Measurements from ENCODE around the gene RCCD1. TPM values are rescaled to one million over a fixed set of nuclear protein-coding genes. Genes with fewer than 3 reads are reported as not detected.

Gene RCCD1
- total and polyA plus RNA-seq, 2 donors from 2014 or later = 11.6 TPM

GRCh38 chr15:90998737-90999136, 44.1 kb downstream of the RCCD1 start:
- no peak for FAIRE-seq
- no peak for DNase-seq
- intact Hi-C loops (cut with DNase I) = no loop called here
- Histone ChIP-seq H3K36me3 (ENCODE audit: control insufficient read depth in 2 of 3, insufficient read depth in 3 of 3, low read length in 3 of 3) (peaks cover 4 to 20% (median 19%) of the 10 kb centered on the region in 3 donors), H3K9me3 (ENCODE audit: control insufficient read depth in 2 of 3, insufficient read depth in 1 of 3, low read length in 3 of 3) (no peaks in the 10 kb centered on the region), H3K4me1 (ENCODE audit: control insufficient read depth in 2 of 3, insufficient read depth in 2 of 3, low read depth in 1 of 3, low read length in 3 of 3) (no peaks in the 10 kb centered on the region), H3K4me3 (ENCODE audit: low read length in 3 of 3) (no peak overlapping the region), H3K9ac (ENCODE audit: low read length in 3 of 3) (no peak overlapping the region), H3K27ac (ENCODE audit: low read depth in 2 of 2, low read length in 2 of 2) (no peak overlapping the region), H3K27me3 (ENCODE audit: control insufficient read depth, insufficient read depth, low read length) (no peaks in the 10 kb centered on the region)
- no peak for TF ChIP-seq CTCF (IDR thresholded peaks at IDR 0.05; ENCODE audit: borderline replicate concordance, extremely low read depth, insufficient read depth)

- Histone ChIP-seq H3K9me3 (ENCODE audit: control insufficient read depth in 2 of 3, insufficient read depth in 1 of 3, low read length in 3 of 3) (no peaks in the 10 kb centered on the region), H3K27ac (ENCODE audit: low read depth in 2 of 2, low read length in 2 of 2) (no peak overlapping the region), H3K4me1 (ENCODE audit: control insufficient read depth in 2 of 3, insufficient read depth in 2 of 3, low read depth in 1 of 3, low read length in 3 of 3) (no peaks in the 10 kb centered on the region), H3K36me3 (ENCODE audit: control insufficient read depth in 2 of 3, insufficient read depth in 3 of 3, low read length in 3 of 3) (peaks cover 4 to 31% (median 27%) of the 10 kb centered on the region in 3 donors), H3K4me3 (ENCODE audit: low read length in 3 of 3) (no peak overlapping the region), H3K27me3 (ENCODE audit: control insufficient read depth, insufficient read depth, low read length) (no peaks in the 10 kb centered on the region), H3K9ac (ENCODE audit: low read length in 3 of 3) (no peak overlapping the region)
- TF ChIP-seq CTCF (IDR thresholded peaks at IDR 0.05; ENCODE audit: borderline replicate concordance, extremely low read depth, insufficient read depth) = no peak
- FAIRE-seq (no peak), DNase-seq (no peak)
- intact Hi-C loops (cut with DNase I) = no loop called here
Measured at GRCh38 chr15:91001209-91001608, 46.5 kb downstream of the RCCD1 start.

- Histone ChIP-seq H3K4me1 (ENCODE audit: control insufficient read depth in 2 of 3, insufficient read depth in 2 of 3, low read depth in 1 of 3, low read length in 3 of 3) (no peaks in the 10 kb centered on the region), H3K9ac (ENCODE audit: low read length in 3 of 3) (no peak overlapping the region), H3K27me3 (ENCODE audit: control insufficient read depth, insufficient read depth, low read length) (no peaks in the 10 kb centered on the region), H3K27ac (ENCODE audit: low read depth in 2 of 2, low read length in 2 of 2) (no peak overlapping the region), H3K9me3 (ENCODE audit: control insufficient read depth in 2 of 3, insufficient read depth in 1 of 3, low read length in 3 of 3) (no peaks in the 10 kb centered on the region), H3K4me3 (ENCODE audit: low read length in 3 of 3) (no peak overlapping the region), H3K36me3 (ENCODE audit: control insufficient read depth in 2 of 3, insufficient read depth in 3 of 3, low read length in 3 of 3) (peaks cover 2 to 40% (median 39%) of the 10 kb centered on the region in 3 donors)
- intact Hi-C loops (cut with DNase I) = no loop called here
- DNase-seq (no peak), FAIRE-seq (no peak)
- TF ChIP-seq CTCF (IDR thresholded peaks at IDR 0.05; ENCODE audit: borderline replicate concordance, extremely low read depth, insufficient read depth) = no peak
Measured at GRCh38 chr15:91007266-91007665, 52.6 kb downstream of the RCCD1 start.

Other genes starting within 250 kb of the RCCD1 start
- 2.8 TPM for gene BLM, start 237.5 kb upstream of the RCCD1 start, total RNA-seq
- gene BLM, start 237.5 kb upstream of the RCCD1 start, polyA plus RNA-seq (ENCODE audit: insufficient read depth, low read depth, low replicate concordance) = 1.1 TPM
- 75.9 TPM for gene FURIN, start 86.3 kb upstream of the RCCD1 start, total RNA-seq
- 36.4 TPM for gene FURIN, start 86.3 kb upstream of the RCCD1 start, polyA plus RNA-seq (ENCODE audit: insufficient read depth, low read depth, low replicate concordance)
- 33.5 TPM for gene FES, start 70.4 kb upstream of the RCCD1 start, total RNA-seq
- gene FES, start 70.4 kb upstream of the RCCD1 start, polyA plus RNA-seq (ENCODE audit: insufficient read depth, low read depth, low replicate concordance) = 9.3 TPM
- gene MAN2A2, start 51.6 kb upstream of the RCCD1 start, total RNA-seq = 56.3 TPM
- gene MAN2A2, start 51.6 kb upstream of the RCCD1 start, polyA plus RNA-seq (ENCODE audit: insufficient read depth, low read depth, low replicate concordance) = 11.4 TPM
- 15.5 TPM for gene HDDC3, start 22.3 kb upstream of the RCCD1 start, total RNA-seq
- gene HDDC3, start 22.3 kb upstream of the RCCD1 start, polyA plus RNA-seq (ENCODE audit: insufficient read depth, low read depth, low replicate concordance) = 47.3 TPM
- gene UNC45A, start 19.6 kb upstream of the RCCD1 start, total RNA-seq = 62.8 TPM
- 48.9 TPM for gene UNC45A, start 19.6 kb upstream of the RCCD1 start, polyA plus RNA-seq (ENCODE audit: insufficient read depth, low read depth, low replicate concordance)
- gene PRC1, start 39.7 kb downstream of the RCCD1 start, total RNA-seq = 6.6 TPM
- gene PRC1, start 39.7 kb downstream of the RCCD1 start, polyA plus RNA-seq (ENCODE audit: insufficient read depth, low read depth, low replicate concordance) = 3.4 TPM
- gene VPS33B, start 67.7 kb downstream of the RCCD1 start, total RNA-seq = 15.5 TPM
- 18.5 TPM for gene VPS33B, start 67.7 kb downstream of the RCCD1 start, polyA plus RNA-seq (ENCODE audit: insufficient read depth, low read depth, low replicate concordance)
- gene SV2B, start 145.4 kb downstream of the RCCD1 start, total RNA-seq = 3.9 TPM
- gene SV2B, start 145.4 kb downstream of the RCCD1 start, polyA plus RNA-seq (ENCODE audit: insufficient read depth, low read depth, low replicate concordance) = 0.17 TPM

Data from kidney (tissue), 14 donors.